Activated T-helper 2 cell treated with anti-CD3 and anti-CD28 coated beads, Interferon-gamma antibody, Interleukin-2, Interleukin-4, amounts not matched to agents 10 μg/mL and 5 μg/mL and 100 μg/mL, durations not matched to agents 14 hours and 24 hours and 36 hours (primary cell): ENCODE results near the gene ATG9A. TPM values are rescaled to one million over a fixed set of nuclear protein-coding genes. Genes with fewer than 3 reads are reported as not detected.

Experiments used
- DNase-seq: peaks from one replicate; pipeline ENCODE4 v3.0.0; 2021; ENCODE audit warnings: low spot score
- H3K27ac Mint-ChIP-seq: one replicate; pipeline ENCODE4 v1.8.0; 2021; ENCODE audit warnings: mixed read lengths
- H3K27me3 Mint-ChIP-seq: one replicate; pipeline ENCODE4 v1.8.0; 2021; ENCODE audit warnings: low read depth, mixed read lengths
- H3K36me3 Mint-ChIP-seq: one replicate; pipeline ENCODE4 v1.8.0; 2021; ENCODE audit warnings: low read depth, mixed read lengths
- H3K4me1 Mint-ChIP-seq: one replicate; pipeline ENCODE4 v1.8.0; 2021; ENCODE audit warnings: low read depth, mixed read lengths
- H3K4me3 Mint-ChIP-seq: one replicate; pipeline ENCODE4 v1.8.0; 2021; ENCODE audit warnings: low read depth, mild to moderate bottlenecking, moderate library complexity, mixed read lengths
- H3K9me3 Mint-ChIP-seq: one replicate; pipeline ENCODE4 v1.8.0; 2021; ENCODE audit warnings: mixed read lengths
- intact Hi-C: fragments of 100-400 bp; cut with micrococcal nuclease; formaldehyde crosslinking; loops from one replicate; pipeline ENCODE4 v1.15.1; 2023
- total RNA-seq: library from RNA; stranded (reverse); gene quantifications from 2 replicates; pipeline ENCODE4 v1.2.3, GENCODE V29; 2022

The ATG9A gene
- total RNA-seq, result 53.1 and 60.5 TPM in 2 replicates

GRCh38 chr2:219229305-219230058 lies at the start of gene ATG9A, which contains the start of gene ANKZF1:
TSS of gene ATG9A (minus strand) at chr2:219229636. CDS start at chr2:219228024, 1,612 bp downstream.
TSS of gene ANKZF1 (plus strand) at chr2:219229806. CDS start at chr2:219230258, 452 bp downstream.
- intact Hi-C loops, result loop anchor here (1.0 kb wide), 8 partner anchors 10 to 69 kb away; partner anchors contain the start of genes DNAJB2, GLB1L, NHEJ1 and RETREG2
- Mint-ChIP-seq H3K36me3 (peaks cover 63% of the 10 kb centered on the region), H3K4me1 (peaks cover 33% of the 10 kb centered on the region), H3K4me3 (peak within 1 kb of the TSS; percentile 97), H3K9me3 (no peaks in the 10 kb centered on the region), H3K27me3 (no peaks in the 10 kb centered on the region), H3K27ac (peak within 1 kb of the TSS; percentile 99)
- peak; percentile 99 for DNase-seq

- H3K27me3 Mint-ChIP-seq, result peaks cover 3% of the 10 kb centered on the region
- no peak for DNase-seq
- peaks cover 39% of the 10 kb centered on the region for H3K4me1 Mint-ChIP-seq
- peak overlapping the region; percentile 91 for H3K27ac Mint-ChIP-seq
- intact Hi-C loops, result loop anchor here (1.0 to 2.0 kb wide), 10 partner anchors 16 to 881 kb away; partner anchors contain the start of genes ABCB6, ANKZF1, ATG9A and NHEJ1
- no peaks in the 10 kb centered on the region for H3K9me3 Mint-ChIP-seq
- peaks cover 30% of the 10 kb centered on the region for H3K36me3 Mint-ChIP-seq
- H3K4me3 Mint-ChIP-seq, result peak overlapping the region; percentile 85
Measured at GRCh38 chr2:219278655-219279150, 49.3 kb upstream of the ATG9A start.

GRCh38 chr2:219277703-219278654 lies 48.5 kb upstream of the ATG9A start:
- Mint-ChIP-seq H3K4me3 (peak overlapping the region; percentile 68), H3K27me3 (peaks cover 3% of the 10 kb centered on the region), H3K36me3 (peaks cover 23% of the 10 kb centered on the region), H3K4me1 (peaks cover 38% of the 10 kb centered on the region), H3K9me3 (no peaks in the 10 kb centered on the region), H3K27ac (peak overlapping the region; percentile 91)
- peak; percentile 64 for DNase-seq
- intact Hi-C loops, result loop anchor here (2.0 kb wide), 2 partner anchors 59 to 75 kb away; partner anchors contain the start of gene ABCB6

- Mint-ChIP-seq H3K9me3 (no peaks in the 10 kb centered on the region), H3K27me3 (peaks cover 5% of the 10 kb centered on the region), H3K4me1 (peaks cover 22% of the 10 kb centered on the region), H3K4me3 (no peak overlapping the region), H3K36me3 (no peaks in the 10 kb centered on the region), H3K27ac (no peak overlapping the region)
- intact Hi-C loops, result no loop called here
- no peak for DNase-seq
Measured at GRCh38 chr2:219274361-219274921, 45.0 kb upstream of the ATG9A start.

GRCh38 chr2:219273937-219274336 lies 44.5 kb upstream of the ATG9A start:
- H3K27me3 Mint-ChIP-seq, result peaks cover 5% of the 10 kb centered on the region
- no peaks in the 10 kb centered on the region for H3K9me3 Mint-ChIP-seq
- H3K36me3 Mint-ChIP-seq, result no peaks in the 10 kb centered on the region
- H3K4me1 Mint-ChIP-seq, result peaks cover 22% of the 10 kb centered on the region
- no peak overlapping the region for H3K27ac Mint-ChIP-seq
- intact Hi-C loops, result no loop called here
- no peak overlapping the region for H3K4me3 Mint-ChIP-seq
- no peak for DNase-seq

- no peak overlapping the region for H3K27ac Mint-ChIP-seq
- intact Hi-C loops, result no loop called here
- peaks cover 12% of the 10 kb centered on the region for H3K4me1 Mint-ChIP-seq
- H3K27me3 Mint-ChIP-seq, result peaks cover 5% of the 10 kb centered on the region
- no peaks in the 10 kb centered on the region for H3K9me3 Mint-ChIP-seq
- H3K4me3 Mint-ChIP-seq, result no peak overlapping the region
- no peaks in the 10 kb centered on the region for H3K36me3 Mint-ChIP-seq
- no peak for DNase-seq
Measured at GRCh38 chr2:219272995-219273394, 43.6 kb upstream of the ATG9A start.

- intact Hi-C loops, result no loop called here
Measured at GRCh38 chr2:219272356-219272755, 42.9 kb upstream of the ATG9A start.

GRCh38 chr2:219271021-219271420 lies 41.6 kb upstream of the ATG9A start:
- H3K9me3 Mint-ChIP-seq, result no peaks in the 10 kb centered on the region
- H3K4me3 Mint-ChIP-seq, result no peak overlapping the region
- H3K36me3 Mint-ChIP-seq, result no peaks in the 10 kb centered on the region
- peaks cover 5% of the 10 kb centered on the region for H3K27me3 Mint-ChIP-seq
- intact Hi-C loops, result no loop called here
- H3K4me1 Mint-ChIP-seq, result peaks cover 2% of the 10 kb centered on the region
- DNase-seq, result no peak
- no peak overlapping the region for H3K27ac Mint-ChIP-seq

More at GRCh38 chr2:219272356-219272755, 42.9 kb upstream of the ATG9A start:
- no peaks in the 10 kb centered on the region for H3K9me3 Mint-ChIP-seq
- H3K4me3 Mint-ChIP-seq, result no peak overlapping the region
- peaks cover 5% of the 10 kb centered on the region for H3K27me3 Mint-ChIP-seq
- H3K27ac Mint-ChIP-seq, result no peak overlapping the region
- no peak for DNase-seq
- H3K4me1 Mint-ChIP-seq, result peaks cover 6% of the 10 kb centered on the region
- no peaks in the 10 kb centered on the region for H3K36me3 Mint-ChIP-seq

- intact Hi-C loops, result no loop called here
Measured at GRCh38 chr2:219270055-219270372, 40.6 kb upstream of the ATG9A start.

GRCh38 chr2:219269362-219270054 lies 40.1 kb upstream of the ATG9A start:
- intact Hi-C loops, result no loop called here
- Mint-ChIP-seq H3K27me3 (peaks cover 2% of the 10 kb centered on the region), H3K27ac (no peak overlapping the region), H3K9me3 (no peaks in the 10 kb centered on the region), H3K36me3 (no peaks in the 10 kb centered on the region), H3K4me1 (peaks cover 2% of the 10 kb centered on the region), H3K4me3 (no peak overlapping the region)
- no peak for DNase-seq

More at GRCh38 chr2:219270055-219270372, 40.6 kb upstream of the ATG9A start:
- H3K9me3 Mint-ChIP-seq, result no peaks in the 10 kb centered on the region
- H3K4me1 Mint-ChIP-seq, result peaks cover 2% of the 10 kb centered on the region
- DNase-seq, result no peak
- H3K27ac Mint-ChIP-seq, result no peak overlapping the region
- no peaks in the 10 kb centered on the region for H3K36me3 Mint-ChIP-seq
- H3K27me3 Mint-ChIP-seq, result peaks cover 5% of the 10 kb centered on the region
- no peak overlapping the region for H3K4me3 Mint-ChIP-seq

- DNase-seq, result no peak
- Mint-ChIP-seq H3K4me1 (peaks cover 2% of the 10 kb centered on the region), H3K4me3 (no peak overlapping the region), H3K27me3 (peaks cover 2% of the 10 kb centered on the region), H3K36me3 (no peaks in the 10 kb centered on the region), H3K27ac (no peak overlapping the region), H3K9me3 (no peaks in the 10 kb centered on the region)
- intact Hi-C loops, result no loop called here
Measured at GRCh38 chr2:219268294-219268693, 38.9 kb upstream of the ATG9A start.

- intact Hi-C loops, result no loop called here
- no peaks in the 10 kb centered on the region for H3K4me1 Mint-ChIP-seq
- DNase-seq, result no peak
Measured at GRCh38 chr2:219266886-219267285, 37.5 kb upstream of the ATG9A start.

More at GRCh38 chr2:219266886-219267285, 37.5 kb upstream of the ATG9A start:
- H3K36me3 Mint-ChIP-seq, result no peaks in the 10 kb centered on the region
- H3K27me3 Mint-ChIP-seq, result peaks cover 2% of the 10 kb centered on the region
- no peak overlapping the region for H3K27ac Mint-ChIP-seq
- H3K9me3 Mint-ChIP-seq, result no peaks in the 10 kb centered on the region
- H3K4me3 Mint-ChIP-seq, result no peak overlapping the region
